Forelimb muscle (tissue), 1 donor: ENCODE results near the gene GIMAP2. TPM values are rescaled to one million over a fixed set of nuclear protein-coding genes. Genes with fewer than 3 reads are reported as not detected.
"Not testable (repeated sequence)": the region's sequence is repeated elsewhere in the genome, so short reads cannot be mapped to it uniquely, and the experiment has no call there.

Experiments
- DNase-seq: peaks from one replicate; pipeline ENCODE4 v3.0.0-alpha.2; 2013; ENCODE audit warnings: low read depth
- polyA plus RNA-seq: library from polyadenylated mRNA; unstranded; fragments of 120-200 nt; gene quantifications from one replicate; pipeline ENCODE4 v1.2.1, GENCODE V29; 2013; ENCODE audit not compliant: insufficient read length

The GIMAP2 gene
- polyA plus RNA-seq: 5.4 TPM

GRCh38 chr7:150685219-150686029, at the start of gene GIMAP2:
TSS of gene GIMAP2 (plus strand) at chr7:150685706. CDS start at chr7:150687060, 1,354 bp downstream.
- DNase-seq: peak; percentile 32

- no peak for DNase-seq
Measured at GRCh38 chr7:150641854-150642253, 43.7 kb upstream of the GIMAP2 start.

- DNase-seq: no peak
Measured at GRCh38 chr7:150642926-150643325, 42.6 kb upstream of the GIMAP2 start.

GRCh38 chr7:150645259-150646020, 40.1 kb upstream of the GIMAP2 start:
- no peak for DNase-seq

GRCh38 chr7:150648353-150649079, 37.0 kb upstream of the GIMAP2 start:
- DNase-seq: no peak

GRCh38 chr7:150649080-150649385, 36.5 kb upstream of the GIMAP2 start:
- no peak for DNase-seq

GRCh38 chr7:150654692-150655091, 30.8 kb upstream of the GIMAP2 start:
- no peak for DNase-seq

- DNase-seq: no peak
Measured at GRCh38 chr7:150656047-150656446, 29.5 kb upstream of the GIMAP2 start.

GRCh38 chr7:150657526-150657925, 28.0 kb upstream of the GIMAP2 start:
- DNase-seq: no peak

- no peak for DNase-seq
Measured at GRCh38 chr7:150660939-150661613, 24.4 kb upstream of the GIMAP2 start.

GRCh38 chr7:150662821-150663220, 22.7 kb upstream of the GIMAP2 start:
- not testable (repeated sequence) for DNase-seq

- DNase-seq: no peak
Measured at GRCh38 chr7:150663802-150664494, 21.6 kb upstream of the GIMAP2 start.

GRCh38 chr7:150665089-150665748, 20.3 kb upstream of the GIMAP2 start:
- no peak for DNase-seq

GRCh38 chr7:150665896-150666295, 19.6 kb upstream of the GIMAP2 start:
- DNase-seq: no peak

- no peak for DNase-seq
Measured at GRCh38 chr7:150666412-150666811, 19.1 kb upstream of the GIMAP2 start.

- no peak for DNase-seq
Measured at GRCh38 chr7:150668472-150668911, 17.0 kb upstream of the GIMAP2 start.

GRCh38 chr7:150668977-150669376, 16.5 kb upstream of the GIMAP2 start:
- DNase-seq: no peak

GRCh38 chr7:150671798-150672585, 13.5 kb upstream of the GIMAP2 start:
- DNase-seq: not testable (repeated sequence)

GRCh38 chr7:150675714-150676113, 9.8 kb upstream of the GIMAP2 start:
- DNase-seq: no peak

- DNase-seq: not testable (repeated sequence)
Measured at GRCh38 chr7:150676276-150676675, 9.2 kb upstream of the GIMAP2 start.
